HG02642 (cell line): ENCODE measurements around the gene UQCC5.
"Not testable (repeated sequence)": the region's sequence is repeated elsewhere in the genome, so short reads cannot be mapped to it uniquely, and the experiment has no call there.

Source experiments
- ATAC-seq: cut with Tn5 transposase; IDR thresholded peaks from one replicate; pipeline ENCODE4 v1.9.1; 2021; ENCODE audit warnings: mild to moderate bottlenecking; ENCODE audit not compliant: unreplicated experiment, poor library complexity

Gene UQCC5

GRCh38 chr3:52521881-52522650 lies 14.3 kb upstream of the UQCC5 start:
- no peak for ATAC-seq

GRCh38 chr3:52522651-52523251 lies 13.7 kb upstream of the UQCC5 start:
- no peak for ATAC-seq

GRCh38 chr3:52523386-52524257 lies 12.8 kb upstream of the UQCC5 start:
- ATAC-seq: no peak

GRCh38 chr3:52524258-52524751 lies 12.1 kb upstream of the UQCC5 start:
- no peak for ATAC-seq

GRCh38 chr3:52524752-52525679 lies 11.4 kb upstream of the UQCC5 start:
- no peak for ATAC-seq

GRCh38 chr3:52525680-52526561 lies 10.5 kb upstream of the UQCC5 start:
- ATAC-seq: no peak

- not testable (repeated sequence) for ATAC-seq
Observed at GRCh38 chr3:52526671-52527038, 9.8 kb upstream of the UQCC5 start.

- no peak for ATAC-seq
Observed at GRCh38 chr3:52527039-52527731, 9.2 kb upstream of the UQCC5 start.

GRCh38 chr3:52527732-52528585 lies 8.4 kb upstream of the UQCC5 start:
- no peak for ATAC-seq

- ATAC-seq: no peak
Observed at GRCh38 chr3:52528586-52529375, 7.6 kb upstream of the UQCC5 start.

- ATAC-seq: no peak
Observed at GRCh38 chr3:52529376-52530333, 6.8 kb upstream of the UQCC5 start.

GRCh38 chr3:52530918-52531826 lies 5.2 kb upstream of the UQCC5 start:
- no peak for ATAC-seq

- no peak for ATAC-seq
Observed at GRCh38 chr3:52531860-52532516, 4.4 kb upstream of the UQCC5 start.

GRCh38 chr3:52532517-52532837 lies 3.9 kb upstream of the UQCC5 start:
- no peak for ATAC-seq
